ENCODE data around the gene TPPP3. TPM values are rescaled to one million over a fixed set of nuclear protein-coding genes. Genes with fewer than 3 reads are reported as not detected.

Gene TPPP3
- total RNA-seq, 2 donors from 2014 or later, result 0.64 to 0.73 TPM

GRCh38 chr16:67429053-67429798 lies 35.9 kb upstream of the TPPP3 start:
- no peaks in the 10 kb centered on the region for H3K9me3 ChIP-seq (ENCODE audit: control insufficient read depth, low read length)
- H3K27ac Mint-ChIP-seq, result no peak overlapping the region
- H3K27me3 ChIP-seq (ENCODE audit: control insufficient read depth, insufficient read depth, low read length, poor library complexity, severe bottlenecking), result peaks cover 24% of the 10 kb centered on the region
- 99 to 100% methylated on average over 2 to 3 of the region's 3 CpGs for WGBS, 2 experiments (ENCODE audit: insufficient coverage in 1 of 2, insufficient read length in 1 of 2)
- H3K9me3 Mint-ChIP-seq, result no peaks in the 10 kb centered on the region
- peaks cover 14% of the 10 kb centered on the region for H3K4me1 ChIP-seq (ENCODE audit: control insufficient read depth, insufficient read depth, low read length)
- no peak overlapping the region for H3K4me3 Mint-ChIP-seq
- no peak overlapping the region for H3K9ac ChIP-seq (ENCODE audit: extremely low read depth, low read length, poor library complexity, severe bottlenecking)
- H3K36me3 Mint-ChIP-seq (ENCODE audit: low read depth), result no peaks in the 10 kb centered on the region
- no peak overlapping the region for H3K4me3 ChIP-seq (ENCODE audit: low read length)
- TF ChIP-seq, protein P1, sequence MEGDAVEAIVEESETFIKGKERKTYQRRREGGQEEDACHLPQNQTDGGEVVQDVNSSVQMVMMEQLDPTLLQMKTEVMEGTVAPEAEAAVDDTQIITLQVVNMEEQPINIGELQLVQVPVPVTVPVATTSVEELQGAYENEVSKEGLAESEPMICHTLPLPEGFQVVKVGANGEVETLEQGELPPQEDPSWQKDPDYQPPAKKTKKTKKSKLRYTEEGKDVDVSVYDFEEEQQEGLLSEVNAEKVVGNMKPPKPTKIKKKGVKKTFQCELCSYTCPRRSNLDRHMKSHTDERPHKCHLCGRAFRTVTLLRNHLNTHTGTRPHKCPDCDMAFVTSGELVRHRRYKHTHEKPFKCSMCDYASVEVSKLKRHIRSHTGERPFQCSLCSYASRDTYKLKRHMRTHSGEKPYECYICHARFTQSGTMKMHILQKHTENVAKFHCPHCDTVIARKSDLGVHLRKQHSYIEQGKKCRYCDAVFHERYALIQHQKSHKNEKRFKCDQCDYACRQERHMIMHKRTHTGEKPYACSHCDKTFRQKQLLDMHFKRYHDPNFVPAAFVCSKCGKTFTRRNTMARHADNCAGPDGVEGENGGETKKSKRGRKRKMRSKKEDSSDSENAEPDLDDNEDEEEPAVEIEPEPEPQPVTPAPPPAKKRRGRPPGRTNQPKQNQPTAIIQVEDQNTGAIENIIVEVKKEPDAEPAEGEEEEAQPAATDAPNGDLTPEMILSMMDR (conservative IDR thresholded peaks at IDR 0.05), result no peak
- peaks cover 41% of the 10 kb centered on the region for H3K4me1 Mint-ChIP-seq
- no peaks in the 10 kb centered on the region for H3K36me3 ChIP-seq (ENCODE audit: control insufficient read depth, insufficient read depth, low read length)
- DNase-seq, result no peak
- H3K27me3 Mint-ChIP-seq (ENCODE audit: insufficient read depth), result peaks cover 31% of the 10 kb centered on the region
- H3K27ac ChIP-seq (ENCODE audit: low read depth, low read length), result no peak overlapping the region

GRCh38 chr16:67428146-67428731 lies 34.9 kb upstream of the TPPP3 start:
- H3K27me3 Mint-ChIP-seq (ENCODE audit: insufficient read depth), result peaks cover 30% of the 10 kb centered on the region

DNA sequence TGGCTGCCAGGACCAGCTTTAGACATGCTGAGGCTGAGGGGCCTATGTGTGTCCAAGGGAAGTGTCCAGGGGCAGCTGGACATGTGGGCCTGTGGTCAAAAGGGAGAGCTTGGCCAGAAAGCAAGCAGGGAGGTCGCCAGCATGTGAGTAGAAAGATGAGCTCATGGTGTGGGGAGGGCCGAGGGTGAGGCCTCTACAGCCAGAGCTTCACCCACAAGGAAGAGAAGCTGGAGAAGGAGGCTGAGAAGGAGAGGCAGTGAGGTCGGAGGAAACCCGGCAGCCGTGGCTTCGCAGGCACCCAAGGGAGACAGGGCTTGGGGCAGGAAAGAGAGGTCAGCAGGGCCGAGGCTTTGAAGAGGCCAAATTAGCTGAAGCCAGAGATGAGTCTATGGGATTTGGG lies 33.7 kb upstream of the TPPP3 start:
- Histone ChIP-seq H3K27ac (ENCODE audit: low read depth, low read length) (no peak overlapping the region), H3K4me3 (ENCODE audit: low read length) (no peak overlapping the region), H3K9me3 (ENCODE audit: control insufficient read depth, low read length) (no peaks in the 10 kb centered on the region), H3K4me1 (ENCODE audit: control insufficient read depth, insufficient read depth, low read length) (peaks cover 18% of the 10 kb centered on the region), H3K9ac (ENCODE audit: extremely low read depth, low read length, poor library complexity, severe bottlenecking) (no peak overlapping the region), H3K27me3 (ENCODE audit: control insufficient read depth, insufficient read depth, low read length, poor library complexity, severe bottlenecking) (peaks cover 24% of the 10 kb centered on the region), H3K36me3 (ENCODE audit: control insufficient read depth, insufficient read depth, low read length) (no peaks in the 10 kb centered on the region)
- Mint-ChIP-seq H3K4me1 (peaks cover 39% of the 10 kb centered on the region), H3K4me3 (no peak overlapping the region), H3K36me3 (ENCODE audit: low read depth) (no peaks in the 10 kb centered on the region), H3K27me3 (ENCODE audit: insufficient read depth) (peaks cover 27% of the 10 kb centered on the region), H3K27ac (no peak overlapping the region), H3K9me3 (no peaks in the 10 kb centered on the region)
- TF ChIP-seq, protein P1 (conservative IDR thresholded peaks at IDR 0.05), result no peak
- no peak for DNase-seq
- WGBS, 2 experiments (ENCODE audit: insufficient coverage in 1 of 2, insufficient read length in 1 of 2), result 77 to 91% methylated on average over 2 to 7 of the region's 7 CpGs

More at GRCh38 chr16:67428146-67428731, 34.9 kb upstream of the TPPP3 start:
- Mint-ChIP-seq H3K27ac (no peak overlapping the region), H3K9me3 (no peaks in the 10 kb centered on the region), H3K4me3 (no peak overlapping the region), H3K4me1 (peaks cover 45% of the 10 kb centered on the region), H3K36me3 (ENCODE audit: low read depth) (no peaks in the 10 kb centered on the region)
- peak; percentile 95 for DNase-seq
- 29 to 40% methylated on average over 5 to 11 of the region's 11 CpGs for WGBS, 2 experiments (ENCODE audit: insufficient coverage in 1 of 2, insufficient read length in 1 of 2)
- TF ChIP-seq, protein P1 (conservative IDR thresholded peaks at IDR 0.05), result peak; percentile 94
- H3K36me3 ChIP-seq (ENCODE audit: control insufficient read depth, insufficient read depth, low read length), result no peaks in the 10 kb centered on the region
- H3K4me3 ChIP-seq (ENCODE audit: low read length), result no peak overlapping the region
- peaks cover 24% of the 10 kb centered on the region for H3K27me3 ChIP-seq (ENCODE audit: control insufficient read depth, insufficient read depth, low read length, poor library complexity, severe bottlenecking)
- H3K9ac ChIP-seq (ENCODE audit: extremely low read depth, low read length, poor library complexity, severe bottlenecking), result no peak overlapping the region
- H3K9me3 ChIP-seq (ENCODE audit: control insufficient read depth, low read length), result no peaks in the 10 kb centered on the region
- no peak overlapping the region for H3K27ac ChIP-seq (ENCODE audit: low read depth, low read length)
- H3K4me1 ChIP-seq (ENCODE audit: control insufficient read depth, insufficient read depth, low read length), result peaks cover 21% of the 10 kb centered on the region

All from endodermal cell (in vitro differentiated cells).